Measurements from ENCODE around the gene CDH5.

DNA sequence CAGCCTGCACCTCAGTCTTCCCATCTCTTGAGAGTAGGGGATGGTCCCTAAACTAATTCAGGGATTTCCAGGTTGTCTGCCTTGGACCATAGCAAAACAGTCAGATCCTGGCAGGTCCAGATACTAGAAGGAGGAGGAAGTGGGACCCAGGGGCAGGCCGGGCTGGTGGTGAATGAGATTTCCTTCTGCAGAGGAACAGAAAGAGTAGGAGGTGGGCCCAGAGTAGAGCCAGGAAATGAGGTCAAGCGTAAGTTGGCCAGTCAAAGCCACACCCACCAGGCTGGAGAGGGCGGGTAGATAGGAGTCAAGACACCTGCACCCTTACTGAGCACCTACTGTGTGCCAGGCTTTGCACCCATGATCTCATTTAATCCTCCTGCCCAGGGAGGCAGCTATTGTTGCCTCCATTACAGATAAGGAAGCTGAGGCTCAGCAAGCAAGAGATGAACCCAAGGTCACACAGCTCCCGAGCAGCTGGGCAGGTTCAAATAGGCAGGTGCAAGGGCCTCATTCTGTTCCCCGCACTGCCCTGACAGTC, 2.6 kb downstream of the CDH5 start:
- TF ChIP-seq, protein P1, sequence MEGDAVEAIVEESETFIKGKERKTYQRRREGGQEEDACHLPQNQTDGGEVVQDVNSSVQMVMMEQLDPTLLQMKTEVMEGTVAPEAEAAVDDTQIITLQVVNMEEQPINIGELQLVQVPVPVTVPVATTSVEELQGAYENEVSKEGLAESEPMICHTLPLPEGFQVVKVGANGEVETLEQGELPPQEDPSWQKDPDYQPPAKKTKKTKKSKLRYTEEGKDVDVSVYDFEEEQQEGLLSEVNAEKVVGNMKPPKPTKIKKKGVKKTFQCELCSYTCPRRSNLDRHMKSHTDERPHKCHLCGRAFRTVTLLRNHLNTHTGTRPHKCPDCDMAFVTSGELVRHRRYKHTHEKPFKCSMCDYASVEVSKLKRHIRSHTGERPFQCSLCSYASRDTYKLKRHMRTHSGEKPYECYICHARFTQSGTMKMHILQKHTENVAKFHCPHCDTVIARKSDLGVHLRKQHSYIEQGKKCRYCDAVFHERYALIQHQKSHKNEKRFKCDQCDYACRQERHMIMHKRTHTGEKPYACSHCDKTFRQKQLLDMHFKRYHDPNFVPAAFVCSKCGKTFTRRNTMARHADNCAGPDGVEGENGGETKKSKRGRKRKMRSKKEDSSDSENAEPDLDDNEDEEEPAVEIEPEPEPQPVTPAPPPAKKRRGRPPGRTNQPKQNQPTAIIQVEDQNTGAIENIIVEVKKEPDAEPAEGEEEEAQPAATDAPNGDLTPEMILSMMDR (IDR thresholded peaks at IDR 0.05), result no peak
- TF ChIP-seq ZFX (IDR thresholded peaks at IDR 0.05; ENCODE audit: borderline replicate concordance), result no peak

Measured in 22Rv1 (cell line).